Gastrocnemius medialis (tissue), 4 donors: ENCODE measurements around the gene NOS2.

Source experiments
- POLR2A ChIP-seq, 2 donors: fragments of 450-650 bp; IDR thresholded peaks; one replicate each; pipeline ENCODE4 v1.6.1; 2017; ENCODE audit warnings: antibody characterized with exemption in 2 of 2, mild to moderate bottlenecking in 2 of 2, moderate library complexity in 2 of 2
- TF ChIP-seq, protein P1 (sequence below), 5 experiments: fragments of 450-650 bp in 3 of 5; fragments of 200-600 bp in 2 of 5; sonication (generic) in 2 of 5; IDR thresholded peaks in 4 of 5; conservative IDR thresholded peaks in 1 of 5; 1 replicate in 4 of 5; 2 replicates in 1 of 5; pipeline ENCODE4 v1.5.1; 2016 to 2019; ENCODE audit warnings: antibody characterized with exemption in 5 of 5, mild to moderate bottlenecking in 3 of 5, moderate library complexity in 3 of 5

DNA sequence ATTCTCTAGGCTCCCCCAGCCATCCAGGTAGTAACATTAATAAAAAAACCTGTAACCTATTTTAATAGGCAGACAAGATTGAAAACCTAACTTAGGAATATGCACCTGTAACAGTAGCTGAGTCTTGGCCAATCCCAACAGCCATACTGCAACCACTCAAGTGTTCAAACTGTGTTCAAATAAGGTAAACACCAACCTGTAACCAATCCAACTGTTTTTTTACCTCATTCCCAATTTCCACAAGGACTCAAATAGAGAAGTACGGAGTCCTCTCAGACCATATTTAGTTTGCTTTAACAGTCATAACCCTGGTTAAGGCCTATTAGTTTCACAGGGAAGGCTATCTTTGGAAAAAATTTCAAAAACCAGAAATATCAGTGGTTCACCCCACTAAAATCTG is 40.4 kb upstream of the NOS2 start:
- no peak for TF ChIP-seq POLR2A (IDR thresholded peaks at IDR 0.05)
- TF ChIP-seq, protein P1, sequence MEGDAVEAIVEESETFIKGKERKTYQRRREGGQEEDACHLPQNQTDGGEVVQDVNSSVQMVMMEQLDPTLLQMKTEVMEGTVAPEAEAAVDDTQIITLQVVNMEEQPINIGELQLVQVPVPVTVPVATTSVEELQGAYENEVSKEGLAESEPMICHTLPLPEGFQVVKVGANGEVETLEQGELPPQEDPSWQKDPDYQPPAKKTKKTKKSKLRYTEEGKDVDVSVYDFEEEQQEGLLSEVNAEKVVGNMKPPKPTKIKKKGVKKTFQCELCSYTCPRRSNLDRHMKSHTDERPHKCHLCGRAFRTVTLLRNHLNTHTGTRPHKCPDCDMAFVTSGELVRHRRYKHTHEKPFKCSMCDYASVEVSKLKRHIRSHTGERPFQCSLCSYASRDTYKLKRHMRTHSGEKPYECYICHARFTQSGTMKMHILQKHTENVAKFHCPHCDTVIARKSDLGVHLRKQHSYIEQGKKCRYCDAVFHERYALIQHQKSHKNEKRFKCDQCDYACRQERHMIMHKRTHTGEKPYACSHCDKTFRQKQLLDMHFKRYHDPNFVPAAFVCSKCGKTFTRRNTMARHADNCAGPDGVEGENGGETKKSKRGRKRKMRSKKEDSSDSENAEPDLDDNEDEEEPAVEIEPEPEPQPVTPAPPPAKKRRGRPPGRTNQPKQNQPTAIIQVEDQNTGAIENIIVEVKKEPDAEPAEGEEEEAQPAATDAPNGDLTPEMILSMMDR (IDR thresholded peaks at IDR 0.05 in 4 of 5, conservative IDR thresholded peaks at IDR 0.05 in 1 of 5), result no peak
